Hematopoietic multipotent progenitor cell (in vitro differentiated cells): Measurements from ENCODE around the gene DDX51. TPM values are rescaled to one million over a fixed set of nuclear protein-coding genes. Genes with fewer than 3 reads are reported as not detected.
A peak's percentile ranks its signal among the peaks of the same experiment; 100 is the strongest.
"Not testable (repeated sequence)": the region's sequence is repeated elsewhere in the genome, so short reads cannot be mapped to it uniquely, and the experiment has no call there.

Source experiments
- DNase-seq, 3 donors: peaks; one replicate each; pipeline ENCODE4 v3.0.0-alpha.2; 2011 to 2015; ENCODE audit warnings: low read depth in 2 of 3, low spot score in 2 of 3
- total RNA-seq: library from RNA; depleted of rRNA; stranded (reverse); fragments of >200 nt; gene quantifications from one replicate; pipeline ENCODE4 v1.2.3, GENCODE V29; 2012

DDX51 gene
- total RNA-seq, 1 donor: 15.3 TPM

GRCh38 chr12:132124766-132125425 lies 19.2 kb downstream of the DDX51 start:
- DNase-seq: peak in 2 of 3 donors; percentile 29 to 42

DNA sequence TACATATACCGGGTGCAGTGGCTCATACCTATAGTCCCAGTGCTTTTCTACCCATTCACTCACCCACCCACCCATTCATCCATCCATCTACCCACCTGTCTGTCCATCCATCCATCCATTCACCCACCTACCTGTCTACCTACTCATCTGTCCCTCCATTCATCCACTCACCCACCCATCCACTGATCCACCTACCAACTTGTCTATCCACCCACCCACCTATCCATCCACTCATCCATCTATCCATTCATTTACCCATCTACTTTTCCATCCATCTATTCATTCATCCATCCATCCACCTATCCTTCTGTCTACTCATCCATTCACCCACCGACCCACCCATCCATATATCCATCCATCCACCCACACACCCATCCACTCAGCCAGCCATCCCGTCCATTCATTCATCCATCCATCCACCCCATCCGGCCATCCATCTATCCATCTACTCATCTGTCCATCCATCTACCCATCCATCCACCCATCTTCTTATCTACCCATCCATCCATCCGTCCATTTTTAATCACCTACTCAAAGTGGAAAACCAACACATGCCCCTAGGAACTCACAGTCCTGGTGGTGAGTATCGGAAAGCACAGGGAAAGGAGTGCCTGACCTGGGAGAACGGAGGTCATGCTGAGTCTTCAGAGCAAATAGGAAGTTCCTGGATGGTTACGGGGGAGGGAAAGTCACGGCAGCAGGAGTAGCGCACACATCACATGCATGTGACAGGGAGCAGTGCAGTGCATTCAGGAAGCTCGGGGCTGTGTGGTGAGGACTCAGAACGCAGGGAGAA lies 20.0 kb downstream of the DDX51 start:
- no peak for DNase-seq

- no peak for DNase-seq
Measured at GRCh38 chr12:132121283-132121682, 22.8 kb downstream of the DDX51 start.

DNA sequence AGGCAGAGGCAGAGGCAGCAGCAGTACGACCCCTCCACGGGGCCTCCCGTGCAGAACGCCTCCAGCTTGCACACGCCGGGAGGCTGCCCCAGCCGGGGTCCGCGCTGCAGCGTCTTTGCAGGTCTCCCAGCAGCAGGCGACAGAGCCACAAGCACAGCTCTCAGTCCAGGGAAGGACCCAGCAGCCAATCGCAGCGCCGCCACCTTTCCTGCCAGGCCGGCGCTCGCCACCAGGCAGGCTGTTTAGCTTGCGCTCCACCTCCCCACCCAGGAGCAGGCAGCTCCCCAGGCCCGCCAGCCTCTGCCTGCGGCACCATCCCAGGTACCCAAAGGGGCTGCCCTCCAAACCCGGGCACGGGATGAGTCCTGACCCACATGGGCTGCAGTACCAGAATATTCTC lies 25.2 kb downstream of the DDX51 start:
- no peak for DNase-seq

DNA sequence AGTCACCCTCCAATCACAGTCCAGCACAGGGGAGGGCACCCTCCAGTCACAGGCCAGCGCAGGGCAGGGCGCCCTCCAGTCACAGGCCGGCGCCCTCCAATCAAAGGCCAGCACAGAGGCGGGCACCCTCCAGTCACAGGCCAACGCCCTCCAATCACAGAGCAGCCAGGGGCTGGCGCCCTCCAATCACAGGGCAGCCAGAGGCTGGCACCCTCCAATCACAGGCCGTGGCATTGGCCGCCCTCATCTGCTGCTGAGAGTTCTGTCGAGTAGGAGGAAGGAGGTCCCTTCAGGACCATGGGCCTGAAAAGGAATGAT lies 26.6 kb downstream of the DDX51 start:
- no peak for DNase-seq

- DNase-seq: no peak
Measured at GRCh38 chr12:132116709-132117557, 27.2 kb downstream of the DDX51 start.

- no peak for DNase-seq
Measured at GRCh38 chr12:132115500-132115899, 28.6 kb downstream of the DDX51 start.

DNA sequence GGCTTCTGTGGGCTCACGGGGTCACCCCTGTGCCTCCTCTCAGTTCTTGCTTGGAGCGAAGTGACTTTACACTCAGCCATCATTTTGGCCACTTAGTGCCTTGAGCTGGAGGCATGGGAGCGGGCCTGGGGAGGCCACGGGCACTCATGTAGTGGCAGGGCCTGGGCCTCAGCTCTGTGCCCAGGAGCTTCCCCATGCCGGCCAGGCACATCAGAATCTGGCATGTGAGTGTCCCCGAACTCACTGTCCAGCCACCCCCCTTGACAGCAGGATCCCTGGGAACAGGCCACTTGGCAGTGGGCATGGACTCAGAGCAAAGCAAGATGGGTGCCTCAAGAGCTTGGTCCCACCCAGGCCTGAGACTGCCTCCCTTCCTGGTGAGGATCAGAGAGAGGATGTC lies 29.5 kb downstream of the DDX51 start:
- DNase-seq: no peak

- DNase-seq: no peak
Measured at GRCh38 chr12:132111654-132112304, 32.3 kb downstream of the DDX51 start.

GRCh38 chr12:132110677-132111076 lies 33.4 kb downstream of the DDX51 start:
- no peak for DNase-seq

DNA sequence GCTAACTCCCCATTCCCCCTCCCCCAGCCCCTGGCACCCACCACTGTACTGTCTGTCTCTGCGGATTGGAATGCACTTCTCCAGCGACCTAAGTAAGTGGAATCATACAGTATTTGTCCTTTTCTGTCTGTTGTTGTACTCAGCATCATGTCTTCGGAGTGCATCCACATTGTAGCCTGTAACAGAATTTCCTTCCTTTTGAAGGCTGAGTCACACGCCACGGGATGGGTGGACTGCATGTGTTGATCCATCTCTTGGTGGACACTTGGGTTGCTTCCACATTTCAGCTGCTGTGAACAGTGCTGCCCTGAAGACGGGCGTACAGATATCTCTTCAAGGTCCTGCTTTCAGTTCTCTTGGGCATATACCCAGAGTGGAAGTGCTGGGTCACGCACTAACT lies 34.4 kb downstream of the DDX51 start:
- DNase-seq: no peak

- DNase-seq: no peak
Measured at GRCh38 chr12:132108211-132108832, 35.8 kb downstream of the DDX51 start.

DNA sequence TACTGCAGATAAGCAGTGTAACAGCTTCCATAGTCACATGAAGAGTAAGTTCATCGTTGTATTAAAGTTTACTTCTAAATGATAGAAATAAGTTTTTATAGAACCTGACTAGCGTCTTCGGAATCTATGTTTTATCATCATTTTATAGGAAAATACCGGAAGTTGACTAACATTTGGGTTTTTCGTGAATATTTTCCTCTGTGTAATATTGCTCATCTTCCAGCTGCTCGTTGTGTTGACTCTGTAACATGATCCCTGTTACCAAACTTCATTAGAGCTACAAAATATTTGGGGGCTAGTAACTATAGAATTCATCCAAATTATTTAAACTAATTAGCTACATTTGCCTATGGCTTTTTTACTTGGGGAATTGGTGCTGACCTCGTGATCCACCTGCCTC lies 37.2 kb downstream of the DDX51 start:
- DNase-seq: no peak

GRCh38 chr12:132105467-132105866 lies 38.7 kb downstream of the DDX51 start:
- DNase-seq: no peak

DNA sequence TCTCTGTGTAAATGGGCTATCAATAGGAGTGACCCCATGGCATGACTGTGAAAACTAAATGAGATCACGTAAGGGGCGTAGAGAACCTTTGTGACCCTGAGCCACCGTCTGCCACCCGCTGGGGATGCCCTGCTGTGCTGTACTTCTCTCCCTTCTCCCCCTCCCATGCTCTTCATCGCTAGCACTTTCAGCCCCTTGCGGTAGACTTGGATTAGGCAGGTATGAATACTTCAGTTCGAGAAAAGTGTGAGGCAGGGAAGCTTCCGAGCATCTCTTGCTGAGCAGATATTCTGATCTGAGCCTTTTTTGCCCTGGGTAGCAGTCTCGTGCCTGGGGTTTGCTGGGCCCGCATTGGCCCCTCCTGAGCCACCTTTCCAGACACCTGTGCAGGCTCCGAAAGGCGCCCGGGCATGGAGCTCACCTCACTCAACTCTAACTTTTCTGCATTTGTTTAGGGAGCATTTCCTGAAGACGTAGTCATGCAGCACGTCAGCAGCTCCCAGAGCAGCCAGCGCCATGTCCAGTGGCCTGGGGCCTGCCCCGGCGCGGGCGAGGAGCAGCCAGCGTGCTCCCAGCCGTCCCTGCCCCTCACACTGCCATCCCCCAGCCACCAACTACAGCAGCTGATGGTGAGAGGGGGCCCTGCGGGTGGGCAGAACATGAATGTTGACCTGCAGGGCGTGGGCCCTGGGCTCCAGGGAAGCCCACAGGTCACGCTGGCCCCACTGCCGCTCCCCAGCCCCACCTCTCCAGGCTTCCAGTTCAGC lies 40.4 kb downstream of the DDX51 start:
- no peak for DNase-seq

- DNase-seq: not testable (repeated sequence)
Measured at GRCh38 chr12:132103072-132103471, 41.0 kb downstream of the DDX51 start.

- no peak for DNase-seq
Measured at GRCh38 chr12:132102297-132102696, 41.8 kb downstream of the DDX51 start.

DNA sequence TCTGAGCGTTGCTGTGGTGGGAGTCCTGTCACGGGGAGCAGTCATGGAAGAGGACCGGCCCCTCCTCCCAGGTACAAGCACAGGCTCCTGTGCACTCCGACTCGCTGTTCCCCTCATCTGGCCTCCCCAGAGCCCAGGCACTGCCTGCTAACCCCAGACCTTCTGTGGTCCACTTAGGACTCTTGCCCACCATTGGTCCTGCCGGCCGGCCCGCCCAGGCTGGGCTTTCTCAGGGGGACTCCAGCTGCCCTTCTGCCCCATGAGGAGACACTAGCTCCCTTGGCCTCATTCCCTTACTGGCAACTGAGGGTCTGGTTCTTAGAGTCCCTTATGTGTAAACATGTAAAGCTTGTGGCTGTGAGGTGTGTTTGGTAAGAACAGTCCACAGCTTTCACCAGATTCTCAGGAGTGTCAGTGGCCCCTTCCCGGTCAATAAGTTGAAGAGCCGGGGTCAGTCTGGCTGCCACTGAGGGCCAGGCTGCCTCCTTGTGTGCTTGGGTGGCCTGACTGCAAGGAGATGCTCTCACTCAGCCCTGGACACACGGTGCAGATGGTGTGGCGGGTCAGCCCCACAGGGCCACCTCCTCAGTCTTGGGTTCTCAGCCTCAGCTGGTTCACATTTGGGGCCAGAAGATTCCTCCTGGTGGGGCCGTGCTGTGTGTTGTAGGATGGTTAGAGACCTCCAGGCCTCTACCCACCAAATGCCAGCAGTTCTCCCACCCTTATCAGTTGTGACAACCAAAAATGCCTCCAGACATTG lies 43.6 kb downstream of the DDX51 start:
- no peak for DNase-seq

GRCh38 chr12:132099739-132100138 lies 44.4 kb downstream of the DDX51 start:
- no peak for DNase-seq
